Left lung (tissue), 10 donors: ENCODE data around the gene PTGER4. TPM values are rescaled to one million over a fixed set of nuclear protein-coding genes. Genes with fewer than 3 reads are reported as not detected.

Source experiments
- ATAC-seq: fragments of 200-7000 bp; cut with Tn5 transposase; one replicate; pipeline ENCODE4 v1.9.1; 2020; ENCODE audit warnings: moderate library complexity
- DNase-seq, 4 donors: peaks; one replicate each; pipeline ENCODE4 v3.0.0-alpha.2; 2013 to 2020
- H3K27ac ChIP-seq, 2 donors: fragments of 200-600 bp; sonication (generic) in 1 of 2; one replicate each; pipeline versions ENCODE4 v1.5.0 to v1.8.0; 2020 to 2021
- H3K27me3 ChIP-seq, 2 donors: fragments of 200-600 bp; sonication (generic) in 1 of 2; one replicate each; pipeline versions ENCODE4 v1.5.0 to v1.8.0; 2020 to 2021
- H3K36me3 ChIP-seq, 2 donors: fragments of 200-600 bp; sonication (generic) in 1 of 2; one replicate each; pipeline versions ENCODE4 v1.5.0 to v1.8.0; 2020 to 2021
- H3K4me1 ChIP-seq, 2 donors: fragments of 200-600 bp; one replicate each; pipeline ENCODE4 v1.8.0; 2021
- H3K4me3 ChIP-seq, 2 donors: fragments of 200-600 bp; sonication (generic) in 1 of 2; one replicate each; pipeline versions ENCODE4 v1.5.0 to v1.8.0; 2020 to 2021; ENCODE audit warnings: mild to moderate bottlenecking in 1 of 2
- H3K9me3 ChIP-seq, 2 donors: fragments of 200-600 bp; sonication (generic) in 1 of 2; one replicate each; pipeline versions ENCODE4 v1.5.0 to v1.8.0; 2020 to 2021
- intact Hi-C, 2 donors: fragments of 100-400 bp; cut with DNase I; formaldehyde crosslinking; loops; one replicate each; pipeline versions ENCODE4 v1.11.2 to v1.14.2; 2022
- polyA plus RNA-seq, 6 donors: library from polyadenylated mRNA; unstranded; fragments of 120-200 nt; gene quantifications; one replicate each; pipeline ENCODE4 v1.2.1, GENCODE V29; 2013; ENCODE audit not compliant: insufficient read length in 6 of 6
- total RNA-seq, 2 donors: library from RNA; stranded (reverse); fragmentation: NEBNext Ultra II Directional; extraction: Animal tissue kit (Norgen Biotek cat#: 25700); gene quantifications; one replicate each; pipeline ENCODE4 v1.2.1, GENCODE V29; 2021
- TF ChIP-seq, protein P1 (sequence below), 2 donors: fragments of 200-600 bp; sonication (generic) in 1 of 2; IDR thresholded peaks; one replicate each; pipeline versions ENCODE4 v1.5.0 to v1.8.0; 2021; ENCODE audit warnings: antibody characterized with exemption in 2 of 2
- donor health status: DM: no; HTN: yes; CAD: no.
- donor health status: DM: no; HTN: no; CAD: no.

Gene PTGER4
- total and polyA plus RNA-seq, 8 donors = 2.0 to 28.4 (median 3.8) TPM

DNA sequence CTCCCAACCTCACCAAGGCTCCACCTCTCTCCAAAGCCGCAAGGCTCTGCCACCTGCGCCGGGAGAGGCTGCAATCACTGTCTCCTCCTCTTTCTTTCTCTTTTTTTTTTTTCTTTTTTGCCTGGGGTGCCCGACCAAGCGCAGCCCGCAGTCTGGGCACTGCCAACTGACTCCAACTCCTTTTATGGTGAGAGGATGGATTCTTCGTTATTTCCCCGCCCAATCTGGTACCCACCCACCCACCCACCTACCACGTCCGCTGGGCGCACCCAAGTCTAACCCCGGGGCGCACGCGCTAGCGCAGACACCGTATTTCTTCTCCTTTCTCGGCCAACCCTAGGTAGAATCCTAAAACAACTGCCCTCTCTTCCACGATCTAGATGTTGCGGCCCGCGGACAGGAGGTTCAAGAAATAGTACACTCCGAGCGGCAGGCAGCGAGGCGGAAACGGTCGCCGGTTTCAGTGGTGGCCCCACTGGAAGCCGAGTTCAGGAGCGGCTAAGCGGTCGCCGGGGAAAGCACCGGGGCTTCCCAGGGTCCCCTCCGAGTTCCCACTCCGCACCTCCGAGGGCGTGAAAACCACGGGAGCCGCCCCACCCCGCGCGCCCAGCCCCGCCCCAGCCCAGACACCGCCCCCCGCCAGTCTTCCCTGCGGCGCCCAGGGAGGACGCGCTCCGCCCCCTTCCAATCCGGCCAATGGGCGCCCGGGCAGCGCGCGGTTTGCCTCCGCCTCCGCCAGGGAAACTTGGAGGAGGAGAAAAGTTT lies 385 bp upstream of the PTGER4 start:
- intact Hi-C loops = no loop called here
- H3K27me3 ChIP-seq = peaks cover 8 to 33% of the 10 kb centered on the region in 2 donors
- peak; percentile 97 for ATAC-seq
- H3K4me1 ChIP-seq = peaks cover 13 to 55% of the 10 kb centered on the region in 2 donors
- H3K4me3 ChIP-seq = peak overlapping the region; percentile 61 to 78
- TF ChIP-seq, protein P1, sequence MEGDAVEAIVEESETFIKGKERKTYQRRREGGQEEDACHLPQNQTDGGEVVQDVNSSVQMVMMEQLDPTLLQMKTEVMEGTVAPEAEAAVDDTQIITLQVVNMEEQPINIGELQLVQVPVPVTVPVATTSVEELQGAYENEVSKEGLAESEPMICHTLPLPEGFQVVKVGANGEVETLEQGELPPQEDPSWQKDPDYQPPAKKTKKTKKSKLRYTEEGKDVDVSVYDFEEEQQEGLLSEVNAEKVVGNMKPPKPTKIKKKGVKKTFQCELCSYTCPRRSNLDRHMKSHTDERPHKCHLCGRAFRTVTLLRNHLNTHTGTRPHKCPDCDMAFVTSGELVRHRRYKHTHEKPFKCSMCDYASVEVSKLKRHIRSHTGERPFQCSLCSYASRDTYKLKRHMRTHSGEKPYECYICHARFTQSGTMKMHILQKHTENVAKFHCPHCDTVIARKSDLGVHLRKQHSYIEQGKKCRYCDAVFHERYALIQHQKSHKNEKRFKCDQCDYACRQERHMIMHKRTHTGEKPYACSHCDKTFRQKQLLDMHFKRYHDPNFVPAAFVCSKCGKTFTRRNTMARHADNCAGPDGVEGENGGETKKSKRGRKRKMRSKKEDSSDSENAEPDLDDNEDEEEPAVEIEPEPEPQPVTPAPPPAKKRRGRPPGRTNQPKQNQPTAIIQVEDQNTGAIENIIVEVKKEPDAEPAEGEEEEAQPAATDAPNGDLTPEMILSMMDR (IDR thresholded peaks at IDR 0.05) = no peak
- no peaks in the 10 kb centered on the region for H3K9me3 ChIP-seq
- H3K27ac ChIP-seq = peak overlapping the region; percentile 88 to 92
- peaks cover 0 to 10% of the 10 kb centered on the region in 2 donors for H3K36me3 ChIP-seq
- DNase-seq = peak; percentile 80 to 99 (median 94)

DNA sequence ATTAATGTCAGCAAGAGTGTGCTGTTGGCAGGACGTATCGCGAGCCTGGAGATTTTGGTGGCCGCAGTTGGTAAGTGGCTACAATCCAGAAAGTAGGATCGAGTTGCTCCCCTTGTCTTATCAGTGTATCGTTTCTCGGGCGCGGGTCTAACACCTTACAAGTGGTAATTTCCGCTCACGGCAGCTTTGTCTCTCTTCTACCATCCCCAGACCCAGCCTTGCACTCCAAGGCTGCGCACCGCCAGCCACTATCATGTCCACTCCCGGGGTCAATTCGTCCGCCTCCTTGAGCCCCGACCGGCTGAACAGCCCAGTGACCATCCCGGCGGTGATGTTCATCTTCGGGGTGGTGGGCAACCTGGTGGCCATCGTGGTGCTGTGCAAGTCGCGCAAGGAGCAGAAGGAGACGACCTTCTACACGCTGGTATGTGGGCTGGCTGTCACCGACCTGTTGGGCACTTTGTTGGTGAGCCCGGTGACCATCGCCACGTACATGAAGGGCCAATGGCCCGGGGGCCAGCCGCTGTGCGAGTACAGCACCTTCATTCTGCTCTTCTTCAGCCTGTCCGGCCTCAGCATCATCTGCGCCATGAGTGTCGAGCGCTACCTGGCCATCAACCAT lies 1.1 kb downstream of the PTGER4 start:
- peak in 1 of 4 donors; percentile 79 for DNase-seq

GRCh38 chr5:40681363-40682153 lies 1.8 kb downstream of the PTGER4 start:
- ATAC-seq (no peak), DNase-seq (peak in 2 of 4 donors; percentile 67 to 92)
- Histone ChIP-seq H3K36me3 (peaks cover 0 to 16% of the 10 kb centered on the region in 2 donors), H3K27me3 (peaks cover 8 to 33% of the 10 kb centered on the region in 2 donors), H3K9me3 (no peaks in the 10 kb centered on the region), H3K4me3 (peak overlapping the region; percentile 61 to 78), H3K27ac (peak overlapping the region; percentile 77 to 92), H3K4me1 (peaks cover 13 to 65% of the 10 kb centered on the region in 2 donors)
- TF ChIP-seq, protein P1 (IDR thresholded peaks at IDR 0.05) = no peak
- intact Hi-C loops = no loop called here

More for the DNA sequence above, 1.1 kb downstream of the PTGER4 start:
- peak overlapping the region; percentile 77 to 92 for H3K27ac ChIP-seq
- no peak for ATAC-seq
- peaks cover 0 to 10% of the 10 kb centered on the region in 2 donors for H3K36me3 ChIP-seq
- intact Hi-C loops = no loop called here
- H3K27me3 ChIP-seq = peaks cover 8 to 33% of the 10 kb centered on the region in 2 donors
- H3K4me3 ChIP-seq = peak overlapping the region; percentile 61 to 78
- H3K4me1 ChIP-seq = peaks cover 13 to 65% of the 10 kb centered on the region in 2 donors
- TF ChIP-seq, protein P1 (IDR thresholded peaks at IDR 0.05) = no peak
- no peaks in the 10 kb centered on the region for H3K9me3 ChIP-seq

GRCh38 chr5:40682154-40683017 lies 2.7 kb downstream of the PTGER4 start:
- Histone ChIP-seq H3K4me1 (peaks cover 13 to 65% of the 10 kb centered on the region in 2 donors), H3K27me3 (peaks cover 8 to 28% of the 10 kb centered on the region in 2 donors), H3K9me3 (no peaks in the 10 kb centered on the region), H3K36me3 (peaks cover 0 to 16% of the 10 kb centered on the region in 2 donors), H3K4me3 (peak overlapping the region; percentile 61 to 78), H3K27ac (peak overlapping the region; percentile 77 to 92)
- TF ChIP-seq, protein P1 (IDR thresholded peaks at IDR 0.05) = no peak
- ATAC-seq (no peak), DNase-seq (peak in 1 of 4 donors; percentile 31)
- intact Hi-C loops = no loop called here
